Measurements from ENCODE around the gene OR6M1.

Gene OR6M1

GRCh38 chr11:123806249-123806648 lies at the start of gene OR6M1:
Gene OR6M1 (minus strand): TSS chr11:123806349. CDS start chr11:123806349, 0 bp downstream.
- no peak for DNase-seq

GRCh38 chr11:123853038-123853437 lies 46.9 kb upstream of the OR6M1 start:
- DNase-seq = no peak

GRCh38 chr11:123852321-123852720 lies 46.2 kb upstream of the OR6M1 start:
- DNase-seq = no peak

- no peak for DNase-seq
Measured at GRCh38 chr11:123851110-123851509, 45.0 kb upstream of the OR6M1 start.

GRCh38 chr11:123841174-123841573 lies 35.0 kb upstream of the OR6M1 start:
- DNase-seq = no peak

- no peak for DNase-seq
Measured at GRCh38 chr11:123839131-123839530, 33.0 kb upstream of the OR6M1 start.

- DNase-seq = no peak
Measured at GRCh38 chr11:123838659-123839058, 32.5 kb upstream of the OR6M1 start.

GRCh38 chr11:123838199-123838598 lies 32.0 kb upstream of the OR6M1 start:
- no peak for DNase-seq

GRCh38 chr11:123833095-123833494 lies 26.9 kb upstream of the OR6M1 start:
- DNase-seq = no peak

- DNase-seq = no peak
Measured at GRCh38 chr11:123829745-123830144, 23.6 kb upstream of the OR6M1 start.

- no peak for DNase-seq
Measured at GRCh38 chr11:123822599-123822998, 16.4 kb upstream of the OR6M1 start.

- DNase-seq = no peak
Measured at GRCh38 chr11:123822032-123822431, 15.9 kb upstream of the OR6M1 start.

- DNase-seq = no peak
Measured at GRCh38 chr11:123815122-123815521, 9.0 kb upstream of the OR6M1 start.

- DNase-seq = no peak
Measured at GRCh38 chr11:123801765-123802164, 4.4 kb downstream of the OR6M1 start.

GRCh38 chr11:123800036-123800435 lies 6.1 kb downstream of the OR6M1 start:
- DNase-seq = no peak

GRCh38 chr11:123799438-123799837 lies 6.7 kb downstream of the OR6M1 start:
- no peak for DNase-seq

- DNase-seq = no peak
Measured at GRCh38 chr11:123798513-123799252, 7.5 kb downstream of the OR6M1 start.

GRCh38 chr11:123798079-123798478 lies 8.1 kb downstream of the OR6M1 start:
- DNase-seq = no peak

- no peak for DNase-seq
Measured at GRCh38 chr11:123797541-123797940, 8.6 kb downstream of the OR6M1 start.

GRCh38 chr11:123797114-123797513 lies 9.0 kb downstream of the OR6M1 start:
- no peak for DNase-seq

- no peak for DNase-seq
Measured at GRCh38 chr11:123796226-123796625, 9.9 kb downstream of the OR6M1 start.

GRCh38 chr11:123783536-123783935 lies 22.6 kb downstream of the OR6M1 start:
- DNase-seq = no peak

- DNase-seq = no peak
Measured at GRCh38 chr11:123778511-123778910, 27.6 kb downstream of the OR6M1 start.

GRCh38 chr11:123775715-123776549 lies 30.2 kb downstream of the OR6M1 start:
- DNase-seq = no peak
